Measurements from ENCODE around the gene NT5C3A. TPM values are rescaled to one million over a fixed set of nuclear protein-coding genes. Genes with fewer than 3 reads are reported as not detected.
"Not testable (repeated sequence)": the region's sequence is repeated elsewhere in the genome, so short reads cannot be mapped to it uniquely, and the experiment has no call there.

NT5C3A gene
- total RNA-seq, 2 donors from 2014 or later, result 14.5 to 22.2 TPM

DNA sequence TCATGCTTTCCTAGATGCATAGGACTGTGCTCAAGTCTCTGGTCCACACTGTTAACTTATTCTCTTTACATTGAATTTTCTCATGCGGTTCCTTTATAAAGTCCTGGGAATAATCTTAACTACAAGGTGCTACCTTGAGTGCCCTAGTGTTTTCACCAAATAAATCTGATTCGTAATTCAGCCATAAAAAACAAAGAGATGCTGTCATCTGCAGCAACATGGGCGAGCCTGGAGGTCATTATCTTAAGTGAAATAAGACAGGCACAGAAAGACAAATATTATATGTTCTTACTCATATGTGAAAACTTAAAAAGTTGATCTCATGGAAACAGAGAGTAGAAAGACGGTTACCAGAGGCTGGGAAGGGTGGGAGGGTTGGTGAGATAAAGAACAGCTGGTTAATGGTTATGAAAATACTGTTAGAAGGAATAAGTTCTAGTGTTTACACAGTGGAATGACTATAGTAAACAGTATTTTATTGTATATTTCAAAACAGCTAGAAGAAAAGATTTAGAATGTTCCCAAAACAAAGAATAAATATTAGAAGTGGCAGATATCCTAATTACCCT, 38.3 kb downstream of the NT5C3A start:
- Histone ChIP-seq H3K36me3 (peaks cover 5% of the 10 kb centered on the region), H3K4me1 (ENCODE audit: control insufficient read depth in 1 of 2, low read depth in 2 of 2) (no peaks in the 10 kb centered on the region)
- ATAC-seq (ENCODE audit: insufficient number of reproducible peaks, low FRiP score, low read depth), result no peak

DNA sequence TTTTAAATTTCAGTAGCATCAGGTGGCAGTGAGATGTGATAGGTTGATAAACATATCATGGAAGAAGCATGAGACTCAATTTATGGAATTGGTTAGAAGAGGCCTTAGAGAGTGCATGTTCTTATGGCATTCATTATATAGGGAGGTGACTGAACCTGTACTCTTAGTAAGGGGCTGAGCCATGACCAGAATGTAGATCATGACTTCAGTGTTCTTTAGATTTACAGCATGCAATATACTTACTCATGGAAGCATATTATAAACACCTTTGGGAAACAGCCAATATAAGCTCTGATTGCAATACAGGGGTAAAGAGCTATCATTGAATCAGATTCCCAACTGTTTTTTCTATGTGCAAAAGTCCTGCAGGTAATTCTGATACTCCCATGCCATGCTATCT, 50.2 kb downstream of the NT5C3A start:
- DNase-seq (ENCODE audit: low spot score), result no peak
- no peaks in the 10 kb centered on the region for H3K27me3 ChIP-seq (replicated peaks; ENCODE audit: insufficient read depth)
- no peak for ATAC-seq (ENCODE audit: insufficient number of reproducible peaks, low FRiP score, low read depth)
- H3K27ac ChIP-seq, result no peak overlapping the region
- TF ChIP-seq, protein P1, sequence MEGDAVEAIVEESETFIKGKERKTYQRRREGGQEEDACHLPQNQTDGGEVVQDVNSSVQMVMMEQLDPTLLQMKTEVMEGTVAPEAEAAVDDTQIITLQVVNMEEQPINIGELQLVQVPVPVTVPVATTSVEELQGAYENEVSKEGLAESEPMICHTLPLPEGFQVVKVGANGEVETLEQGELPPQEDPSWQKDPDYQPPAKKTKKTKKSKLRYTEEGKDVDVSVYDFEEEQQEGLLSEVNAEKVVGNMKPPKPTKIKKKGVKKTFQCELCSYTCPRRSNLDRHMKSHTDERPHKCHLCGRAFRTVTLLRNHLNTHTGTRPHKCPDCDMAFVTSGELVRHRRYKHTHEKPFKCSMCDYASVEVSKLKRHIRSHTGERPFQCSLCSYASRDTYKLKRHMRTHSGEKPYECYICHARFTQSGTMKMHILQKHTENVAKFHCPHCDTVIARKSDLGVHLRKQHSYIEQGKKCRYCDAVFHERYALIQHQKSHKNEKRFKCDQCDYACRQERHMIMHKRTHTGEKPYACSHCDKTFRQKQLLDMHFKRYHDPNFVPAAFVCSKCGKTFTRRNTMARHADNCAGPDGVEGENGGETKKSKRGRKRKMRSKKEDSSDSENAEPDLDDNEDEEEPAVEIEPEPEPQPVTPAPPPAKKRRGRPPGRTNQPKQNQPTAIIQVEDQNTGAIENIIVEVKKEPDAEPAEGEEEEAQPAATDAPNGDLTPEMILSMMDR (IDR thresholded peaks at IDR 0.05), result no peak
- no peaks in the 10 kb centered on the region for H3K4me1 ChIP-seq (ENCODE audit: control insufficient read depth in 1 of 2, low read depth in 2 of 2)
- no peaks in the 10 kb centered on the region for H3K9me3 ChIP-seq
- H3K4me3 ChIP-seq, result no peak overlapping the region
- H3K36me3 ChIP-seq, result peaks cover 13% of the 10 kb centered on the region

More for the DNA sequence above, 38.3 kb downstream of the NT5C3A start:
- no peak for DNase-seq (ENCODE audit: low spot score)
- H3K9me3 ChIP-seq, result no peaks in the 10 kb centered on the region
- H3K27ac ChIP-seq, result no peak overlapping the region
- H3K27me3 ChIP-seq (replicated peaks; ENCODE audit: insufficient read depth), result no peaks in the 10 kb centered on the region
- H3K4me3 ChIP-seq, result no peak overlapping the region
- TF ChIP-seq, protein P1 (IDR thresholded peaks at IDR 0.05), result no peak

DNA sequence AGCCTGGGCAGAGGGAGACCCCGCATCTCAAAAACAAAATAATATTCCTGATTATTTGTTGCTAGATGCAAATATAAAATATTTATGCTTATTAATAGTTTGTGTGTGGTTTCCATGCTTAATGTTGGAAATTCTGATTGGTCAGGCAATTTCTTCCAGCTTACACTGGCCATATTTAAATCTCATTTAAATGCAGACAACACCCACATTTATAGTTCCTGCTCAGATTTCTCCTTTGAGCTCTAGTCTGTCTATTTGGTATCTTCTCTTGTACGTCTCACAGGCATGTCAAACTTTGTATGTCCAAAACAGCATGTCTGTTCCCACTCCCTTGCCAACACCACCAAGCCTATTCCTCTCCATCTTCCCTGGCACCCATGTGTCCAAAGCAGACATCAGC, 52.8 kb downstream of the NT5C3A start:
- H3K36me3 ChIP-seq, result peaks cover 9% of the 10 kb centered on the region
- ATAC-seq (ENCODE audit: insufficient number of reproducible peaks, low FRiP score, low read depth) (no peak), DNase-seq (ENCODE audit: low spot score) (no peak)
- H3K4me3 ChIP-seq, result no peak overlapping the region
- TF ChIP-seq, protein P1 (IDR thresholded peaks at IDR 0.05), result no peak
- H3K9me3 ChIP-seq, result no peaks in the 10 kb centered on the region
- H3K27ac ChIP-seq, result no peak overlapping the region
- no peaks in the 10 kb centered on the region for H3K27me3 ChIP-seq (replicated peaks; ENCODE audit: insufficient read depth)
- H3K4me1 ChIP-seq (ENCODE audit: control insufficient read depth in 1 of 2, low read depth in 2 of 2), result no peaks in the 10 kb centered on the region

DNA sequence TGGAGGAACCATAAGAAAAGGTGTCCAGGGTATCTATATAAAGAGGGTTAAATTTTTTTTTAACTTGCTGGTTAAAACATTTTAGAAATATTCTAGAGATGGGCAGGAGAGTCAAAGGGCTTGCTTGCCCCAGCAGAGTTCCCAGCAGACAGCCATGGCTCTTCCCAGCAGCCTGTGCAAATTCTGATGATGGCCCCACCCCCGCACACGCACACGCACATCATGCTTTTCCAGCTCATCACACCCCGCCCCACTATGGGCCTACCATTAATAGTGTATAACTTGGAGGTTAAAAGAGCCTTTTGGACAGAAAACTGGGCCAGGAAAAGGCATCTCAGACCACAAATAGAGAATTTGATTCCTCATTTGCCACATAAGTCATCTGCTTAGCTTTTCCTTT, 56.9 kb downstream of the NT5C3A start:
- not testable (repeated sequence) for H3K27ac ChIP-seq; H3K4me1 ChIP-seq (ENCODE audit: control insufficient read depth in 1 of 2, low read depth in 2 of 2); H3K9me3 ChIP-seq; DNase-seq (ENCODE audit: low spot score); H3K4me3 ChIP-seq; ATAC-seq (ENCODE audit: insufficient number of reproducible peaks, low FRiP score, low read depth); H3K27me3 ChIP-seq (replicated peaks; ENCODE audit: insufficient read depth)
- H3K36me3 ChIP-seq, result peaks cover 10% of the 10 kb centered on the region

DNA sequence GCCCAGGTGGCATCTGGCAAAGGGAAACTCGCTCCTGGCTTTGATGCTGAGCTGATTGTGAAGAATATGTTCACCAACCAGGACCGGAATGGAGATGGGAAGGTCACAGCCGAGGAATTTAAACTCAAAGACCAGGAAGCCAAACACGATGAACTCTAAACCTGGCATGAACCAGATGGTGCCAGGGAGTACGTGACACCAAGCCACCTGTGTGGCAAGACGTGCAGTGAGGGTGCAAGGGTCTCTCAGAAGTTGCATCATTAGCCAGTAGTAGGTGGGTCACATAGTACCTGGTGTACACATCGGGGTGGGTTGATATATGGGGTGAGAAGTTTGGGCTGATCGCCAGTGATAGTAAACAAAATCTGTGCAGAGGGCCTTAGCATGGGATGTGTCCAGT, 57.4 kb downstream of the NT5C3A start:
- not testable (repeated sequence) for ATAC-seq (ENCODE audit: insufficient number of reproducible peaks, low FRiP score, low read depth); H3K9me3 ChIP-seq; DNase-seq (ENCODE audit: low spot score); H3K4me3 ChIP-seq; H3K4me1 ChIP-seq (ENCODE audit: control insufficient read depth in 1 of 2, low read depth in 2 of 2); H3K27ac ChIP-seq; H3K27me3 ChIP-seq (replicated peaks; ENCODE audit: insufficient read depth)
- peaks cover 10% of the 10 kb centered on the region for H3K36me3 ChIP-seq

DNA sequence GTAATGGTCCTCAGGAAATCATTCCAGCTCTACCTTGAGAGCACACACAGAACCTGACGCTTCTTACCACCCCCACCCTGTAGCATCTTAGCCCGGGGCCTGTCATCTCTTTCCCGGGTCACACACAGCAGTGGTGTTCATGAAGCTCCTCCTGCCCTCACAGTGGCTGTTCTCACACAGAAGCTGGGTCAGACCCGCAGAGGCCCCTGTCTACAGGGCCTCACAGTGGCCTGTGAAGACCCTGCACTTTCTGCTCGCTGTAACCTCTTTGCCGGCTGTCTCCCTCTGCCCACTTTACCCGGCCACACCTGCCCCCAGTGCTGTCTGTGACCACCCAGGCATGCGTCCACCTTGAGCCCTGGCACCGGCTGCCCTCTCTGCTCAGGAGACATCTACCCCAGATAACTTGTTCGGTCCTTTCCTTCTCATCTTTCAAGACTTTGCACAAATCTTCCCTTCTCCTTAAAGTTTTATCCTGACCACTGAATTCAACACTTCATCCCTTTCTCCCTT, 58.4 kb downstream of the NT5C3A start:
- ATAC-seq (ENCODE audit: insufficient number of reproducible peaks, low FRiP score, low read depth); H3K4me1 ChIP-seq (ENCODE audit: control insufficient read depth in 1 of 2, low read depth in 2 of 2); H3K9me3 ChIP-seq; DNase-seq (ENCODE audit: low spot score); H3K27ac ChIP-seq; H3K4me3 ChIP-seq; H3K27me3 ChIP-seq (replicated peaks; ENCODE audit: insufficient read depth): not testable (repeated sequence)
- peaks cover 10% of the 10 kb centered on the region for H3K36me3 ChIP-seq

DNA sequence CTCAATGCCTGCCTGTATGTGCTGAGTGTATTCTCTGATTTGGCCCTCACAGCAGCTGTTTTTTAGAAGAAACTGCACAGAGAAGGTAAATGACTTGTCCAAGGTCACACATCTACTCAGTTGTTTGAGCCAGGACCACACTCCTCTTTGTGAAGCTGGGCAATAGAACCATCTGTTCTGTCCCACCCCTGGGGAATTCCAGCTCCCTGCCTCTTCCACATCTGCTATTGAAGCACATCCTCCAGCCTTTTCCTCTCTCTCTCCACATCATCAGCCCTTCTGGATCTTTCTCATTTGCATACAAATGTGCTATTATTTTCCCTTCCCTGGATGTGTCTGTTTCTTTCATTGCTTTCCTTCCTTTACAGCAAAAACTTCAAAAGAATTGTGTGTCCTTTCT, 59.5 kb downstream of the NT5C3A start:
- H3K27ac ChIP-seq; H3K4me1 ChIP-seq (ENCODE audit: control insufficient read depth in 1 of 2, low read depth in 2 of 2); H3K27me3 ChIP-seq (replicated peaks; ENCODE audit: insufficient read depth); ATAC-seq (ENCODE audit: insufficient number of reproducible peaks, low FRiP score, low read depth); H3K4me3 ChIP-seq; DNase-seq (ENCODE audit: low spot score); H3K9me3 ChIP-seq: not testable (repeated sequence)
- H3K36me3 ChIP-seq, result peaks cover 10% of the 10 kb centered on the region

DNA sequence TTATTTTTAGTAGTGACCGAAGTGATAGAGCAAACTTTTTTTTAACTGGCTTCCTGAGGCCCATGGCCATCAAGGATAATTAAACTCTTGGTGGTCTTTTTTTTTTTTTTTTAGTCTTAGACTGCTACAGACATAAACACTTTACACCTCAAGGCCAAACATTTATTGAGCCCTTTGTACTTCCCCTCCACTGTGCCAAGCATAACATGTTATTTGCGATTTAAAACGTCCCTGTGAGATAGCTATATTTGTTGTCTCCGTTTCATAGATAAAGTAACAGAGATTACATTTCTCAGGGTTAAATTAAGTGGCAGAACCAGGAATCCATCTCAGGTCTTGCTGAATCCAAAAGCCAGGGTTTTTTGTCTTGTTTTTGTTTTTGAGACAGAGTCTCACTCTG, 63.2 kb downstream of the NT5C3A start:
- not testable (repeated sequence) for H3K27ac ChIP-seq; H3K27me3 ChIP-seq (replicated peaks; ENCODE audit: insufficient read depth); H3K4me1 ChIP-seq (ENCODE audit: control insufficient read depth in 1 of 2, low read depth in 2 of 2); H3K4me3 ChIP-seq; H3K9me3 ChIP-seq; DNase-seq (ENCODE audit: low spot score); H3K36me3 ChIP-seq; ATAC-seq (ENCODE audit: insufficient number of reproducible peaks, low FRiP score, low read depth)

DNA sequence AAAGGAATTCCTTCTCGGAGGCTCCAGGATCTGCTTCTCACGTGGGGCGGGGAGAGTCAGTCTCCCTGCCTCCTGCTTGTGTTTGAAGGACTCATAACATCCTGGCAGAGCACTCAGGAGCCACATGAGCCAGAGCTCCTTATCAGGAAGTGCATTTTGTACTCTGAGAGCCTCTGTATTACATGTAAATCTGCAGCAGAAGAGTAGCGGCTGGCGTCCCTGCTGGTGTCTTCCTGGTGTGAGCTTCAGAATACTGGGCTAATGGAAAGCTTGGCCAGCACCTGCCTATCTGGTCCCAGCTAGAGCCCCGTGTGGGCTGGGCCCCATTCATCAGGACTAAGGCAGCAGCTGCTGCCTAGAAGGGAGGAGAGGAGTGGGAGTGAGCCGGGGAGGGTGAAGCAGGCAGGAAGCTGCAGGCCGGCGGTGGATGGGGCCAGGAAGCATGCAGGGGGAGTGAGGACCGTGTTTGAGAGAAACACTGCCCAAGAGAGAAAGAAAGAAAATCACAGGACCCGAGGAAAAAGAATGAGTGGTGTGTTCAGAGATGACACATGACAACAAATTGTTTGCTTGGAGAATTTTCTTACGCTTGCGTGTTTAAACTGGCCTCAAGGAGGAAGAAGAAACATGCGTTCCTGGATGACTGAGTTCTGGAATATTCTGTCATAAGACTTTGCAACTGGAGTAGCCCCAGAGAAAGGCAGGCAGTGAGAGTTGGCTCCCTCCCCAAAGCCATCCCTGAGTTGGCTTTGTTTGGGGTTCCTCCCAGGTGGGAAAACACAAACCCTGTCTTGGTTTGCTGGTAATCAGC, 64.0 kb downstream of the NT5C3A start:
- not testable (repeated sequence) for H3K36me3 ChIP-seq; H3K27me3 ChIP-seq (replicated peaks; ENCODE audit: insufficient read depth); H3K4me1 ChIP-seq (ENCODE audit: control insufficient read depth in 1 of 2, low read depth in 2 of 2); H3K9me3 ChIP-seq; ATAC-seq (ENCODE audit: insufficient number of reproducible peaks, low FRiP score, low read depth); DNase-seq (ENCODE audit: low spot score)
- Histone ChIP-seq H3K27ac (peak overlapping the region in 1 of 2 donors; percentile 30), H3K4me3 (peak overlapping the region; percentile 64)

All from thoracic aorta (tissue), 2 donors.